ENCODE measurements around the gene CHIT1.

The CHIT1 gene

DNA sequence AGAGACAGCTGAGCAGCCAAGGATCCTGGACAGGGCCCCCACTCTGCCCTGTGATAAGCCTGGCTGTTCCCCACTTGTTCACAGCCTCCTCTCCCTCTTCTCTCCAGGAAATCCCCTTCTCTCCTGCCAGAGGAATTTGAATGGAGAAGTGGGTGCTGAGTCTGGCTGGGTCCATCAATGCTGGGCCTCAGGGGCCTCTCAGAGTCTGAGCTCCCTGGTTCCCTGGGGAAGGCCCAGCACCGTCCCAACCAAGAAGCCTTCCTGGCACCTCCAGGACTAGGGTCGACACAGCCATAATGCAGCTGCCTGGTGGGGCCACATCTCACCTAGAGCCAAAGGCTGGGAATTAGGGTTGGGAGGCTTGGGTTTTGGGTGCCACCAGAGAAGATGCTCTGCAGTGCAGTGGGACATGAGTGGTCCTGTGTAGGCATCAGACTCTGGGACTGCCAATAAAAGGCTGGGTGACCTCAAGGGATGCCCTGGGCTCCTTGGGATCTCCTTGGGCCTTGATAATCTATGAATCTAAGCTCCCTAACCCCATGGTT, 56.4 kb downstream of the CHIT1 start:
- no peak for DNase-seq

DNA sequence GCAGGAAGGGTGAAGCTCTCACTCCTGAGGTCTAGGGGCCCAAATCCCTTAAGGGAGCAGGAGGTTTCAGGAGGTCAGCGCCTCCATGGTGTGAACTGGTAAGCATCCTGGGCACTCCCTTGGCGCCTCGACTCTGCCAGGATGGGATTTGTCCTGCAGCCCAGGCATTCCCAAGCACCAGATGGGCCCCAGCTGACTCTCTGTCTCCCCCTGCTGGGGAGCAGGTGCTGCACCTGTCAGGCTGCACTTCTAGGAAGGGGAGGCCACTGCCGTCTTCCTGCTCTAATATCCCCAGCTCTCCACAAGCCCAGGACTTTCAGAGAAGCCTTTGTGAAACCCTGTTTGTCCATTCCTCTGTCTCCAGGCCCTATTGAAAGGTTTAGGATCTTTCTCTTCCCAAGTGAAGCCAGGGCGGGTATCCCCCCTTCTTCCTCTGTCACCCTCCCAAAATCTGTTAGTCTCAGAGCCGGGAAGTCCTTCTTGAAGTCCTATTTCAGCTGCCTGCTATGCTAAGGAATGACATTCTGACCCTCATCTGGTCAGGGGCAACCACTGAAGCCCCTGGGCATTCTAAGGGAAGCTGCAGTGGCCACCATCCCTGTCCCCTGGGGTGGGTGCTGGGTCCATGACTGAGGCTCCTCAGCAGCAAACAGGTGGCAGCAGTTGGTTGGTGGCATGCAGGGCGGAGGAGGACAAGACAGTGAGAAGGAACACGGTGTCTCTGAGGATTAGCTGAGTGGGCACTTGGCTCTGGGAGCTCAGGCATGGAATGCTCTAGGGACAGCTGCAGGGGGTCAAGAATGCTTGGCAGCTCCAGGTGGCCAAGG, 57.1 kb downstream of the CHIT1 start:
- peak; percentile 73 for DNase-seq

DNA sequence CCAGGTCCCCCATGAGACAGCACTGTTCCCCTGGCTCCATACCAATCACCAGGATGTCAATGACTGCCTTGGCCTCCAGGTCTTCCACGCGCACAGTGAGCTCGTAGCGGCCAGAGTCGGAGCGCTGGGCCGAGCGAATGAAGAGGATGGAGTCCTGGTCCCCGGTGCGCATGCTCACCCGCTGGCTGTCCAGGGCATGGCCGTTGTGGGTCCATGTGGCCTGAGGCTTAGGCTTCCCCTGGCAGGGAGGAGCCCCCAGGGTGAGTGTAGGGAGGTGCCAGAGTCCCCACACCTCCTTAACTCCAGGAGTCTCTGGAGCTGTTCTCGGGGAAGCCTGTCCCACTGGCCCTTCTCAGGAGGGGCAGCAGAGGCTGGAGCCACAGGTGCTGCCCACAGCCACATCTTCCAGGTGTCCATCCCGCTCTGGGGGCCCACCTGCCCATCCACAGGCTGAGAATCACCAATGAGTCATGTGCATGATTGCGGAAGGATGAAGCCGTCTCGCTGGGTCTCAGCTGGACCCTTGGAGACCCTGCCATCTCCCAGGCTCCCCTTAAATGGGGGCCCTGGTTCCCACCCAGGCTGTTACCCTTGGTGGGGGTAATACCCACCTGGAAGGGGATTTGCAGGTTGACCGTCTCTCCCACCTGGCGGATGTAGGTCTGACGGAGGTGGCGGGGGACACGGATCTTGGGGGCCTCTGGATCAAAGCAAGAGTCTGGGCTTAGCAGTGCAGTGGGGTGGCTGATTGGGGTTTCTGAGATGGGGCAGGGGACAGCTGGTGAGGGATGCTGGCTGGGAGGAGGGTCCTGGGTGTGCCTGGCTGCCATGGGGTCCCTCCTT, 57.9 kb downstream of the CHIT1 start:
- no peak for DNase-seq

DNA sequence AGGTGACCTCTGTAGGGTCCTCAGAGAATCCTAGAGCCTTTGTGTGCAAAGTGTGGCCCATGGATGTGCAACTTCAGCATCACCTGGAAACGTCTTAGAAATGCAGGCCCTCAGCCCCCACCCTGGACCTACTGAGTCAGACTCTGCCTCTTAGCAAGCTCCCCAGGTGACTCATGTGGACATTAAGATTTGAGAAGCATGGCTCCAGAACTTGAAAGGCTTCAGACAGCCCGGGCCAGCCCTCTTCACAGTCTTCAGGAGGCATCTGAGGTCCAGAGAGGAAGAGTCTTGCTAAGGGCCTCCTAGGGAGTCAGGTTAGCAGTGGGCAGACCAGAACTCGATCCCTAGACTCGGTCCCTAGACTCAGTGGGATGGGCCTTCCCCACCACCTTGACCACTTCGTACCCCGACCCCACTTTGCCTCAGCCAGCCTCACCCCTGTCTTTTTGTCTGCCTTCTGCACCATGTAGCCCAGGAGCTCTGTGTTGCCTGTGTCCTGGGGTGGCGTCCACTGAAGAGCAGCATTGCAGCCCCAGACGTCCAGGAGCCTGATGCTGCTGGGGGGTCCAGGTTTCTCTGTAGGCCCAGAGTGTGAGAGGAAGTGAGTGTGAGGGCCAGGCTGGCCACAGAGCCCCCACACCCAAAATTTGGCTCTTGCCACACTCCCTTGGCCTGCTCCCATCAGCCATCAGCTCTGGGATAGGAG, 58.7 kb downstream of the CHIT1 start:
- DNase-seq = no peak

DNA sequence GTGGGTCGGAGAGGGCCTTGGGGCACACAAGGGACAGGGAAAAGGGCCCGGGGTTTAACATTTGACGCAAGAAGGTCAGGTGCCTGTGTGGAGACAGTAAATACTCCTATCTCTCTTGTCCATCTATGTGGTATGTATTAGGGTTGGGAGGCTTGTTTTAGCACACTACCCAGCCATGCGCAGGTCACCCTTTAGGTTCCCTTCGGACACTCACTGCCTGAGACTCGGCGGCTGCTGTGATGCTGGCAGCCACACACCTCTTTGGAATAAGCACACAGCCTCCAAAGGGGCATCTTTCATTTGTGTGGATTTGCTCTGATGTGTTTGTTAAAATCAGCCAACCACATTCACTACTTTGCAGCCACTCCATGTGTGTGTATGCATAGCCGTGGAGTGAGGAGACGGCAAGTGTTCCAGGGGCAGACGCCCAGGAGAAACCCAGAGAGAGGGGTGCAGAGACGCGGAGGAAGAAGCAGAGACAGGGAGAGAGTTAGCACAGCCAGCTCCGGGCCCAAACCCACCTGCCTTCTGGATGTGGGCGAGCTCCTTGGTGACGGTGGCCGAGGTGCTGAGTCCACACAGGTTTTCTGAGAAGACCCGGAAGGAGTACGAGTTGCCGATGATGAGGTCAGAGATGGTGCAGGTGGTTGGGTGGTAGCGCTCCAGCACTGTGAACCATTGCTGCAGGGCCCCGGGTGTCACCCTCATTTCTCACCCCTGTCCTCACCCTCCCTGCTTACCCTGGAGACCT, 59.5 kb downstream of the CHIT1 start:
- no peak for DNase-seq

DNA sequence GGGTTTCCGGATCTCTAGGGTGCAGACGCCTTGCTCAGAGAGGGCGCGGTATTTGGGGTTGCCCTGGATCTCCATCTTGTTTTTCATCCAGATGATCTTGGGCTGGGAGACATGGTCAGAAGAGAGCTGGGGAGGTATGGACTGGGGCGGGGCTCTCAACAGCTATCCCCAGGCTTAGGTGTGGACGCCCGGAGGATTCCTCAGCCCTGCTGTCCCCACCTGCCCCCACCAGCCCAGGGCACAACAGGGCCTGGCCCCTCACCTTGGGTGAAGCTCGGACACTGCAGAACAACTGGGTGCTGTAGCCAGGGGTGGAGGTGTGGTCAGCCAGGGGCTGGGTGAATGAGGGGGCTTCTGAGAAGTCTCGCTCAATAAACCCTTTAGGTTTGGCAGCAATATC, 60.5 kb downstream of the CHIT1 start:
- no peak for DNase-seq

DNA sequence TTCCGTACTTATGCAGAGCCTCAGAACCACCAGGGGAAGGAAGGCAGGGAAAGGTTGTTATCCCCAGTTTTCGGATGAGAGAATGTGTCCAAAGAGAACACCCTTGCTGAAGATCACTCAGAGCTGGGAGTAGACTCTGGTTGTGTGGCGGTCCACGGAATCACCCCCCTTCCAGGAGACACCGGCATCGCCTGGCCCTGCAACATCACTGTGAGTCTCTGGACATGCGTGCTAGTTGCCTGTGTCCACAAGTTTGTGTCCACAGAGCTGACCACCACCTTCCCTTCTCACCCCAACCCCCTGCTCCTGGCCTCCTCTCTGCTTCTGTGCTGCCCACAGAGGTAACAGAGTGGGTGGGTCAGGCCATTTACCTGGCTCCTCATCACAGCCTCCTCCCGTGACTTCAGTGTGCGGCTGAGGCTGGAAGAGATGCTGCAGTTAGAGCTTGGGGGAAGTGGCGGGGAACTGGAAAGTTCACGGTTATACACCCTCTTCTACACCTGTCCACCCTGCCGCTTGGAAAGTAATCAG, 61.2 kb downstream of the CHIT1 start:
- no peak for DNase-seq

DNA sequence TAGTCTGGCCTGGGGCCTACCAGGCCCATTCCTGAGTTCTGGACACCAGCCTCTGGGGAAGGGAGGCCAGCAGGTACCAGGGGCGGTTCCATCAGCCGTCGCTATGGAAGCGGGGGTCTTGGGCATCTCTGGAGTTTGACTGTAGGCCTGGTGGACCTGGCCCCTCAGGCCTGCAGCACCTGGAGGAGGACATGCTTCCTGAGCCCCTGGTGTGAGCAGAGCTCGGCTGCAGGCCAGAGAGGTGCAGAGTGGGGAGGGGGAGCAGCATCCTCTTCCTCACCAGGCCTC, 61.6 kb downstream of the CHIT1 start:
- no peak for DNase-seq

DNA sequence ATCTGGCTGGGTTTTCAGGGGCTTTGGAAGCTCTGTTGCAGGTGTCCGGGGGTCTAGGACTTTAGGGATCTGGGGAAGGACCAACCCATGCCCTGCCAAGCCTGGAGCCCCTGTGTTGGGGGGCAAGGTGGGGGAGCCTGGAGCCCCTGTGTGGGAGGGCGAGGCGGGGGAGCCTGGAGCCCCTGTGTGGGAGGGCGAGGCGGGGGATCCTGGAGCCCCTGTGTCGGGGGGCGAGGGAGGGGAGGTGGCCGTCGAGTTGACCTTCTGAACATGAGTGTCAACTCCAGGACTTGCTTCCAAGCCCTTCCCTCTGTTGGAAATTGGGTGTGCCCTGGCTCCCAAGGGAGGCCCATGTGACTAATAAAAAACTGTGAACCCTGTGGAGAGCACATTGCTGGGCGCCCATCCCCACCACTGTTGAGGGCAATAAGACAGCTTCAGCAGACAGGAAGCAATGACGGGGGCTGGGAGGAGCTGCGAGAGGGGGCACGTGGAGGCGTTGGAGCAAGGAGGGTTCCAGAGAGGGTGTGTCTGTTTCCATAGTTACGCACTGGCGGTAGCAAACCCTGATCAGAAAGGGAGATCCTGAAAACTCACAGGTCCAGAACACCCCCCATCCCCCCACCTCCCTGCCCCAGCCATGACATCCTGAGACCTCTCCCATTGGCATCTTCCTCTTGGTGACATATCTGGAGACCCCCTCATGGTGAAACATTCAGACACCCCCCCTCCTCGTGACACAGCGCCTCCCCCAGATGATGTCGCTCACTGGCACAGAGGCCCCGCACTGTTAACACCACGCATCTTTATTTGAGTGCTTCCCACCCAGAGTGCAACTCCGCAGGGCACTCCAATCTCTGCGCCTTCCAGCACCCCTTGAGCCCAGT, 62.2 kb downstream of the CHIT1 start:
- DNase-seq = no peak

DNA sequence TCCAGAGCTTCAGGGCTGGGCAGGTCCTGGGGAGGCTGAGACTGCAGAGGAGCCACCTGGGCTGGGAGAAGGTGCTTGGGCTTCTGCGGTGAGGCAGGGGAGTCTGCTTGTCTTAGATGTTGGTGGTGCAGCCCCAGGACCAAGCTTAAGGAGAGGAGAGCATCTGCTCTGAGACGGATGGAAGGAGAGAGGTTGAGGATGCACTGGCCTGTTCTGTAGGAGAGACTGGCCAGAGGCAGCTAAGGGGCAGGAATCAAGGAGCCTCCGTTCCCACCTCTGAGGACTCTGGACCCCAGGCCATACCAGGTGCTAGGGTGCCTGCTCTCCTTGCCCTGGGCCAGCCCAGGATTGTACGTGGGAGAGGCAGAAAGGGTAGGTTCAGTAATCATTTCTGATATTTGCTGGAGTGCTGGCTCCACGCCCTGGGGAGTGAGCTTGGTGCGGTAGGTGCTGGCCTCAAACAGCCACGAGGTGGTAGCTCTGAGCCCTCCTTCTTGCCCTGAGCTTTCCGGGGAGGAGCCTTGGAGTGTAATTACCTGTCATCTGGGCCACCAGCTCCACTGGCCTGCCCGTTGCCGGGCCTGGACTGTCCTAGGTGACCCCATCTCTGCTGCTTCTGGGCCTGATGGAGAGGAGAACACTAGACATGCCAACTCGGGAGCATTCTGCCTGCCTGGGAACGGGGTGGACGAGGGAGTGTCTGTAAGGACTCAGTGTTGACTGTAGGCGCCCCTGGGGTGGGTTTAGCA, 63.1 kb downstream of the CHIT1 start:
- DNase-seq = no peak
